ENCODE data around the gene CKAP5.

The CKAP5 gene

GRCh38 chr11:46700241-46701077 is 145.6 kb downstream of the CKAP5 start, which contains the start of the genes ARHGAP1 and ZNF408:
Gene ARHGAP1, minus strand, starts transcription at chr11:46700619. Its CDS starts 4,512 bp downstream, at chr11:46696107.
Gene ZNF408, plus strand, starts transcription at chr11:46701031. Its CDS starts 17 bp downstream, at chr11:46701048.
- peak; percentile 98 to 100 (median 100) for DNase-seq (ENCODE audit: low read depth in 2 of 3, low spot score in 1 of 3)

DNA sequence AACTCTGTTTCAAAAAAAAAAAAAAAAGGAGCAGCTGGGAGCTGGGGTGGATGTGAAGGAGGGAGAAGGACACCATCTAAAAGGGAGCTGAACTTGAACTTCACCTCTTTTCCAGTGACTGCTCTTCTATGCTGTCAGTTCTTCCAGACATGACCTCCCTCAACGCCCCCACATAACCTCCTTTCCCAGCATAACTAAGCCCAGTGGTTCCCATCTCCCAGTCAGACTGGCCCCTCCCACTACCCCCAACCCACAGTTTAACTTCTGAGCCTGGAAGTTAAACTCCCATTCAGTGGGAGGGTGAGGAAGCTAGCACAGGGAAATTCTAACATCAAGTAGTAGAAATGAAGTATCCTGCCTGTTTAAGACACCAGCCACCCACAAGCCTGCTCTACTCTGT is 147.5 kb downstream of the CKAP5 start:
- DNase-seq (ENCODE audit: low read depth in 2 of 3, low spot score in 1 of 3): no peak

- no peak for DNase-seq (ENCODE audit: low read depth in 2 of 3, low spot score in 1 of 3)
Measured at GRCh38 chr11:46697723-46698122, 148.4 kb downstream of the CKAP5 start.

- DNase-seq (ENCODE audit: low read depth in 2 of 3, low spot score in 1 of 3): no peak
Measured at GRCh38 chr11:46697303-46697702, 148.8 kb downstream of the CKAP5 start.

- DNase-seq (ENCODE audit: low read depth in 2 of 3, low spot score in 1 of 3): no peak
Measured at GRCh38 chr11:46696212-46696558, 149.9 kb downstream of the CKAP5 start.

- no peak for DNase-seq (ENCODE audit: low read depth in 2 of 3, low spot score in 1 of 3)
Measured at GRCh38 chr11:46695345-46696211, 150.5 kb downstream of the CKAP5 start.

- no peak for DNase-seq (ENCODE audit: low read depth in 2 of 3, low spot score in 1 of 3)
Measured at GRCh38 chr11:46694607-46695006, 151.5 kb downstream of the CKAP5 start.

DNA sequence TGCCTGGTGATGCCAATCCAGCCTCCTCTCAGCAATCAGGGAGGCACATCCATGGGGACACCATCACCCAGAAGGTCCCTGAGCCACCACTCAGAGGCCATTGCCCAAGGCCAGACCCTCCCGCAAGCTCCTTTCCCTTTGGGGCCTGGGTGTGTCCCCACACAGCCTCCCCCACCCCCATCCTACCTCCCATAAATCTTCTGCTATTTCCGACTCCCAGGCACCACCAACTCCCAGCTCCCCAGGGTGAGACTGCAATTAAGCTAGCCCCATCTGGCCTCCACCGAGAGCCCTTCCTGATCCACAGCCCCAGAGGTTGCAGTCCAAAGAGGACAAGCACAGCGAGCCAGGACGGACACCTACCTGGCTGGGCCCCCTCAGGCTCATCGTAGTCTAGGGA is 152.0 kb downstream of the CKAP5 start:
- DNase-seq (ENCODE audit: low read depth in 2 of 3, low spot score in 1 of 3): no peak

DNA sequence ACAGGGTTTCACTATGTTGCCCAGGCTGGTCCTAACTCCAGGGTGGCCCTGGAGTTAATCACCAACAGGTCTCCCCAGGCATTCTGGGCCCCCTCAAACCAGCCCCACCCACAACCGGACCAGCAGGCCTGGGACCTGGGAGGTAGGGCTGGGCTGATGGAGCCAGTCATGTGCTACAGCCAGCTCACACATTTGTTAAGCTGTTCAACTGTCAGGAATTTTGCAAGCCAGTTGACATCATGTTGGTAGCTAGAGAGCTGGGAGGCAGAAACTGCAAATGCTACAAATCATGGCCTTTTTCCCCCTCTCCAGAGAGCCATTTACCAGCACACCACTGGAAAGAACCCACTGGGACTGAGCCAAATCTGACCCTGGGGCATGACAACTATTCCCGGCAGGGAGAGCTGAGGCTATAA is 152.5 kb downstream of the CKAP5 start:
- no peak for DNase-seq (ENCODE audit: low read depth in 2 of 3, low spot score in 1 of 3)

All from stimulated activated CD4-positive, alpha-beta T cell treated with anti-CD3 and anti-CD28 coated beads, Interleukin-12 subunit alpha, Interleukin-12 subunit beta, amount 100 ng/mL, for 48 hours (primary cell).